Measurements from ENCODE around the gene BPI.

DNA sequence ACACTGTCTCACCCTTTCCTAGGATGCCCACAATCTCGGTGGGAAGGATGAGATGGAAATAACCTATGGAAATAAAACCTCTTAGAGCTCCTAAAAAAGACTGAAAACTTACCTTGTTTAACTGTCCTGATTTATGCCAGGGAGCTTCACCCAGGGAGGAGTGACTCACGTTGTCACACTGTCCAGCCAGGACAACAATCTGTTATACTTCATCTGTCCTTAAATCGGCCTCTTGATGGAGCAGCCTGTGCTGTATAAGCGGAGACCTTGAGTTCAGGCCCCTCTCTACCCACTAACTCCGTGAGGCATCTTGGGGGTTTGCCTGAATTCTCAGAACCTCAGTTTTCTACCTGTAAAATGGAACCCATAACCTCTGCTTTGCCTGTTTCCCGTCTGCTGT, 34.2 kb upstream of the BPI start:
- TF ChIP-seq, protein P1, sequence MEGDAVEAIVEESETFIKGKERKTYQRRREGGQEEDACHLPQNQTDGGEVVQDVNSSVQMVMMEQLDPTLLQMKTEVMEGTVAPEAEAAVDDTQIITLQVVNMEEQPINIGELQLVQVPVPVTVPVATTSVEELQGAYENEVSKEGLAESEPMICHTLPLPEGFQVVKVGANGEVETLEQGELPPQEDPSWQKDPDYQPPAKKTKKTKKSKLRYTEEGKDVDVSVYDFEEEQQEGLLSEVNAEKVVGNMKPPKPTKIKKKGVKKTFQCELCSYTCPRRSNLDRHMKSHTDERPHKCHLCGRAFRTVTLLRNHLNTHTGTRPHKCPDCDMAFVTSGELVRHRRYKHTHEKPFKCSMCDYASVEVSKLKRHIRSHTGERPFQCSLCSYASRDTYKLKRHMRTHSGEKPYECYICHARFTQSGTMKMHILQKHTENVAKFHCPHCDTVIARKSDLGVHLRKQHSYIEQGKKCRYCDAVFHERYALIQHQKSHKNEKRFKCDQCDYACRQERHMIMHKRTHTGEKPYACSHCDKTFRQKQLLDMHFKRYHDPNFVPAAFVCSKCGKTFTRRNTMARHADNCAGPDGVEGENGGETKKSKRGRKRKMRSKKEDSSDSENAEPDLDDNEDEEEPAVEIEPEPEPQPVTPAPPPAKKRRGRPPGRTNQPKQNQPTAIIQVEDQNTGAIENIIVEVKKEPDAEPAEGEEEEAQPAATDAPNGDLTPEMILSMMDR (IDR thresholded peaks at IDR 0.05; ENCODE audit: insufficient read depth, low read length), result no peak
- TF ChIP-seq SPI1 (IDR thresholded peaks at IDR 0.05; ENCODE audit: borderline replicate concordance, low read depth) (no peak), POLR2AphosphoS5 (IDR thresholded peaks at IDR 0.05; ENCODE audit: low read depth) (no peak), GABPA (IDR thresholded peaks at IDR 0.05; ENCODE audit: low read depth) (no peak)

Data from HL-60 (cell line).